Calu3 (cell line): Measurements from ENCODE around the gene EFNA2. TPM values are rescaled to one million over a fixed set of nuclear protein-coding genes. Genes with fewer than 3 reads are reported as not detected.

Source experiments
- BruUV-seq: library from RNA; stranded (reverse); fragments of 400-500 nt; replicated peaks from 2 replicates; lab custom pipeline; 2021; lab: Mats Ljungman, UMichigan
- CTCF ChIA-PET: fragments of 300-600 bp; sonication (Branson Sonifier 250); formaldehyde crosslinking; loops from one replicate; lab custom pipeline; 2022; ENCODE audit warnings: antibody characterized with exemption; lab: Charles Lee
- DNase-seq: peaks from one replicate; pipeline ENCODE4 v3.0.0; 2022
- H3K27ac Mint-ChIP-seq: one replicate; pipeline ENCODE4 v1.8.0; 2022; ENCODE audit warnings: mixed read lengths; ENCODE audit not compliant: unreplicated experiment
- H3K27me3 Mint-ChIP-seq: one replicate; pipeline ENCODE4 v1.8.0; 2022; ENCODE audit warnings: mixed read lengths; ENCODE audit not compliant: unreplicated experiment
- H3K36me3 Mint-ChIP-seq: one replicate; pipeline ENCODE4 v1.8.0; 2022; ENCODE audit warnings: mild to moderate bottlenecking, moderate library complexity, mixed read lengths; ENCODE audit not compliant: insufficient read depth, unreplicated experiment
- H3K4me1 Mint-ChIP-seq: one replicate; pipeline ENCODE4 v1.8.0; 2022; ENCODE audit warnings: mild to moderate bottlenecking, low read depth, mixed read lengths; ENCODE audit not compliant: unreplicated experiment
- H3K4me3 Mint-ChIP-seq: one replicate; pipeline ENCODE4 v1.8.0; 2022; ENCODE audit warnings: mild to moderate bottlenecking, low read depth, moderate library complexity, mixed read lengths; ENCODE audit not compliant: unreplicated experiment
- H3K9me3 Mint-ChIP-seq: one replicate; pipeline ENCODE4 v1.8.0; 2022; ENCODE audit warnings: low read depth, mixed read lengths; ENCODE audit not compliant: unreplicated experiment
- CTCF ChIP-seq: fragments of 200-600 bp; IDR thresholded peaks from one replicate; pipeline ENCODE4 v1.8.0; 2022; ENCODE audit warnings: antibody characterized with exemption; ENCODE audit not compliant: unreplicated experiment
- intact Hi-C: fragments of 100-400 bp; cut with micrococcal nuclease; formaldehyde crosslinking; loops from one replicate; pipeline ENCODE4 v1.10.0; 2022; ENCODE audit not compliant: unreplicated experiment
- total RNA-seq: library from RNA; stranded (reverse); gene quantifications from 2 replicates; pipeline ENCODE4 v1.2.3, GENCODE V29; 2022

EFNA2 gene
- total RNA-seq, 1 experiment from 2014 or later = 0.90 TPM

- BruUV-seq = no TSS peak
These were observed 55.2 kb downstream of the EFNA2 start for GRCh38 chr19:1340681-1341469.

GRCh38 chr19:1343041-1343440 is 57.4 kb downstream of the EFNA2 start:
- CTCF ChIA-PET = no interaction called here
- no peak overlapping the region for H3K27ac Mint-ChIP-seq
- no peak for TF ChIP-seq CTCF
- no peak for DNase-seq
- H3K4me1 Mint-ChIP-seq = no peaks in the 10 kb centered on the region
- H3K27me3 Mint-ChIP-seq = peaks cover 7% of the 10 kb centered on the region
- no TSS peak for BruUV-seq
- no peaks in the 10 kb centered on the region for H3K36me3 Mint-ChIP-seq
- intact Hi-C loops = no loop called here
- H3K4me3 Mint-ChIP-seq = no peak overlapping the region
- no peaks in the 10 kb centered on the region for H3K9me3 Mint-ChIP-seq

More at GRCh38 chr19:1340681-1341469, 55.2 kb downstream of the EFNA2 start:
- Mint-ChIP-seq H3K4me3 (no peak overlapping the region), H3K36me3 (no peaks in the 10 kb centered on the region), H3K27me3 (peaks cover 7% of the 10 kb centered on the region), H3K9me3 (no peaks in the 10 kb centered on the region), H3K27ac (no peak overlapping the region), H3K4me1 (no peaks in the 10 kb centered on the region)
- no peak for TF ChIP-seq CTCF
- CTCF ChIA-PET = no interaction called here
- no peak for DNase-seq
- intact Hi-C loops = no loop called here

GRCh38 chr19:1349211-1349610 is 63.5 kb downstream of the EFNA2 start:
- Mint-ChIP-seq H3K27ac (no peak overlapping the region), H3K27me3 (peaks cover 7% of the 10 kb centered on the region), H3K9me3 (no peaks in the 10 kb centered on the region), H3K36me3 (peaks cover 4% of the 10 kb centered on the region), H3K4me3 (no peak overlapping the region), H3K4me1 (no peaks in the 10 kb centered on the region)
- intact Hi-C loops = no loop called here
- no TSS peak for BruUV-seq
- DNase-seq = no peak
- CTCF ChIA-PET = no interaction called here
- no peak for TF ChIP-seq CTCF

GRCh38 chr19:1350867-1351266 is 65.2 kb downstream of the EFNA2 start:
- H3K27ac Mint-ChIP-seq = no peak overlapping the region
- H3K36me3 Mint-ChIP-seq = peaks cover 20% of the 10 kb centered on the region
- no peaks in the 10 kb centered on the region for H3K9me3 Mint-ChIP-seq
- no peak overlapping the region for H3K4me3 Mint-ChIP-seq
- CTCF ChIA-PET = no interaction called here
- no peak for DNase-seq
- H3K27me3 Mint-ChIP-seq = no peaks in the 10 kb centered on the region
- BruUV-seq = no TSS peak
- no peak for TF ChIP-seq CTCF
- no peaks in the 10 kb centered on the region for H3K4me1 Mint-ChIP-seq
- intact Hi-C loops = no loop called here

Other genes starting within 250 kb of the EFNA2 start
- 22.7 and 24.3 TPM in 2 replicates for gene ABCA7, start 245.8 kb upstream of the EFNA2 start, total RNA-seq
- 10.4 and 12.0 TPM in 2 replicates for gene ARHGAP45, start 218.7 kb upstream of the EFNA2 start, total RNA-seq
- 141 and 144 TPM in 2 replicates for gene POLR2E, start 190.5 kb upstream of the EFNA2 start, total RNA-seq
- gene GPX4, start 181.9 kb upstream of the EFNA2 start, total RNA-seq = 246 and 251 TPM in 2 replicates
- 84.9 and 97.8 TPM in 2 replicates for gene SBNO2, start 111.6 kb upstream of the EFNA2 start, total RNA-seq
- gene STK11, start 80.1 kb upstream of the EFNA2 start, total RNA-seq = 55.8 and 58.3 TPM in 2 replicates
- gene CBARP, start 47.9 kb upstream of the EFNA2 start, total RNA-seq = 4.2 and 5.7 TPM in 2 replicates
- 86.6 and 91.8 TPM in 2 replicates for gene ATP5F1D, start 44.1 kb upstream of the EFNA2 start, total RNA-seq
- gene MIDN, start 37.3 kb upstream of the EFNA2 start, total RNA-seq = 61.8 and 72.4 TPM in 2 replicates
- gene CIRBP, start 16.5 kb upstream of the EFNA2 start, total RNA-seq = 102 and 112 TPM in 2 replicates
- gene FAM174C, start 10.3 kb upstream of the EFNA2 start, total RNA-seq = 32.9 and 34.4 TPM in 2 replicates
- 60.3 and 67.9 TPM in 2 replicates for gene NDUFS7, start 98.0 kb downstream of the EFNA2 start, total RNA-seq
- 14.3 and 19.4 TPM in 2 replicates for gene GAMT, start 115.7 kb downstream of the EFNA2 start, total RNA-seq
- 148 and 151 TPM in 2 replicates for gene DAZAP1, start 121.7 kb downstream of the EFNA2 start, total RNA-seq
- gene RPS15, start 152.5 kb downstream of the EFNA2 start, total RNA-seq = 628 and 642 TPM in 2 replicates
- 0.12 and 0.44 TPM in 2 replicates for gene APC2, start 164.2 kb downstream of the EFNA2 start, total RNA-seq
- 33.7 and 33.8 TPM in 2 replicates for gene C19orf25, start 193.3 kb downstream of the EFNA2 start, total RNA-seq
- 4.5 and 5.5 TPM in 2 replicates for gene PCSK4, start 204.5 kb downstream of the EFNA2 start, total RNA-seq
- gene REEP6, start 205.3 kb downstream of the EFNA2 start, total RNA-seq = 13.9 and 16.2 TPM in 2 replicates
- gene ADAMTSL5, start 227.1 kb downstream of the EFNA2 start, total RNA-seq = 9.5 and 9.6 TPM in 2 replicates
- not detected in 2 replicates for gene PLK5, start 238.2 kb downstream of the EFNA2 start, total RNA-seq